T-helper 2 cell treated with Interferon-gamma antibody and Interleukin-4, amounts not matched to agents 100 ng/mL and 5 ng/mL, for 36 hours (primary cell): ENCODE measurements around the gene MAOA. TPM values are rescaled to one million over a fixed set of nuclear protein-coding genes. Genes with fewer than 3 reads are reported as not detected.
"Not testable (repeated sequence)": the region's sequence is repeated elsewhere in the genome, so short reads cannot be mapped to it uniquely, and the experiment has no call there.

Experiments used
- intact Hi-C: fragments of 100-400 bp; cut with micrococcal nuclease; formaldehyde crosslinking; loops from one replicate; pipeline ENCODE4 v1.15.1; 2023
- total RNA-seq: library from RNA; stranded (reverse); gene quantifications from 2 replicates; pipeline ENCODE4 v1.2.3, GENCODE V29; 2022

The MAOA gene
- total RNA-seq, result 19.6 and 20.8 TPM in 2 replicates

GRCh38 chrX:43656005-43656494 lies at the start of gene MAOA:
TSS of gene MAOA (plus strand) at chrX:43656299. CDS start at chrX:43656342, 43 bp downstream.
- intact Hi-C loops, result no loop called here

- intact Hi-C loops, result no loop called here
Measured at GRCh38 chrX:43612400-43612799, 43.7 kb upstream of the MAOA start.

- intact Hi-C loops, result no loop called here
Measured at GRCh38 chrX:43615660-43616059, 40.4 kb upstream of the MAOA start.

GRCh38 chrX:43618366-43619205 lies 37.5 kb upstream of the MAOA start:
- intact Hi-C loops, result no loop called here

- intact Hi-C loops, result not testable (repeated sequence)
Measured at GRCh38 chrX:43619861-43620260, 36.2 kb upstream of the MAOA start.

GRCh38 chrX:43627147-43627546 lies 29.0 kb upstream of the MAOA start:
- intact Hi-C loops, result no loop called here

GRCh38 chrX:43627669-43628068 lies 28.4 kb upstream of the MAOA start:
- intact Hi-C loops, result no loop called here

GRCh38 chrX:43629229-43629628 lies 26.9 kb upstream of the MAOA start:
- intact Hi-C loops, result no loop called here

GRCh38 chrX:43631841-43632240 lies 24.3 kb upstream of the MAOA start:
- intact Hi-C loops, result no loop called here

- intact Hi-C loops, result no loop called here
Measured at GRCh38 chrX:43633081-43633480, 23.0 kb upstream of the MAOA start.

GRCh38 chrX:43633757-43634156 lies 22.3 kb upstream of the MAOA start:
- intact Hi-C loops, result no loop called here

- intact Hi-C loops, result no loop called here
Measured at GRCh38 chrX:43640482-43640881, 15.6 kb upstream of the MAOA start.

GRCh38 chrX:43641691-43642090 lies 14.4 kb upstream of the MAOA start:
- intact Hi-C loops, result no loop called here

- intact Hi-C loops, result no loop called here
Measured at GRCh38 chrX:43643201-43643600, 12.9 kb upstream of the MAOA start.

GRCh38 chrX:43643662-43644061 lies 12.4 kb upstream of the MAOA start:
- intact Hi-C loops, result no loop called here

- intact Hi-C loops, result no loop called here
Measured at GRCh38 chrX:43644124-43644701, 11.9 kb upstream of the MAOA start.

- intact Hi-C loops, result no loop called here
Measured at GRCh38 chrX:43646800-43647199, 9.3 kb upstream of the MAOA start.

- intact Hi-C loops, result loop anchor here (5.0 kb wide), 2 partner anchors 1218 to 1732 kb away; partner anchors contain the start of genes CASK and KDM6A
Measured at GRCh38 chrX:43654431-43655150, 1.5 kb upstream of the MAOA start.

GRCh38 chrX:43655151-43656004 lies 721 bp upstream of the MAOA start:
- intact Hi-C loops, result no loop called here

- intact Hi-C loops, result no loop called here
Measured at GRCh38 chrX:43657671-43658070, 1.6 kb downstream of the MAOA start.
